ENCODE data around the gene TEX52.

The TEX52 gene

GRCh38 chr12:2832550-2833127 lies 24.2 kb downstream of the TEX52 start:
- peaks cover 26% of the 10 kb centered on the region for H3K36me3 ChIP-seq (ENCODE audit: control insufficient read depth, insufficient read depth, low read length)
- H3K4me3 ChIP-seq (ENCODE audit: extremely low read depth, insufficient read depth, low read length, poor library complexity, severe bottlenecking): no peak overlapping the region
- no peak overlapping the region for H3K27ac ChIP-seq (ENCODE audit: low read depth, low read length, severe bottlenecking)
- peaks cover 13% of the 10 kb centered on the region for H3K4me1 ChIP-seq (ENCODE audit: control insufficient read depth, insufficient read depth, low read length, poor library complexity, severe bottlenecking)
- WGBS, 2 experiments (ENCODE audit: insufficient coverage in 2 of 2): 83 to 87% methylated on average over 3 to 5 of the region's 6 CpGs
- no peaks in the 10 kb centered on the region for H3K9me3 ChIP-seq (ENCODE audit: control insufficient read depth, low read length)

DNA sequence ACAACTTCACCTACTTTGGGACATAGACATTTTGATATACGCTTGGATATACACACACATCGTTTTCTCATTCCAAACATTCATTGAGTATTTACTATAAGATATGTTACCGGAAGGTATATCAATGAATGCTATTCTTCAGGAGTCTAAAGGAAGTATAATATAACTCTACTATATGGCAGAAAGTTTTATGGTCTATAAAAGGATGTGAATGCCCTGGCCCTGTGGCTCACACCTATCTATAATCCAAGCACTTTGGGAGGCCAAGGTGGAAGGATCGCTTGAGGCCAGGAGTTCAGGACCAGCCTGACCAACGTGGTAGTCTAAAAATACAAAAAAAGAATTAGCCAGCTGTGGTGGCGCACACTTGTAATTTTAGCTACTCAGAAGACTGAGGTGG lies 27.6 kb downstream of the TEX52 start:
- H3K36me3 ChIP-seq (ENCODE audit: control insufficient read depth, insufficient read depth, low read length): peaks cover 58% of the 10 kb centered on the region
- WGBS, 2 experiments (ENCODE audit: insufficient coverage in 2 of 2): 94 to 95% methylated on average over 2 to 3 of the region's 6 CpGs
- no peaks in the 10 kb centered on the region for H3K9me3 ChIP-seq (ENCODE audit: control insufficient read depth, low read length)
- no peak overlapping the region for H3K4me3 ChIP-seq (ENCODE audit: extremely low read depth, insufficient read depth, low read length, poor library complexity, severe bottlenecking)
- no peak overlapping the region for H3K27ac ChIP-seq (ENCODE audit: low read depth, low read length, severe bottlenecking)
- peaks cover 10% of the 10 kb centered on the region for H3K4me1 ChIP-seq (ENCODE audit: control insufficient read depth, insufficient read depth, low read length, poor library complexity, severe bottlenecking)

- Histone ChIP-seq H3K4me1 (ENCODE audit: control insufficient read depth, insufficient read depth, low read length, poor library complexity, severe bottlenecking) (no peaks in the 10 kb centered on the region), H3K36me3 (ENCODE audit: control insufficient read depth, insufficient read depth, low read length) (peaks cover 82% of the 10 kb centered on the region), H3K9me3 (ENCODE audit: control insufficient read depth, low read length) (no peaks in the 10 kb centered on the region), H3K27ac (ENCODE audit: low read depth, low read length, severe bottlenecking) (no peak overlapping the region), H3K4me3 (ENCODE audit: extremely low read depth, insufficient read depth, low read length, poor library complexity, severe bottlenecking) (no peak overlapping the region)
- 81 to 86% methylated on average over 11 to 12 of the region's 14 CpGs for WGBS, 2 experiments (ENCODE audit: insufficient coverage in 2 of 2)
These were observed 29.9 kb downstream of the TEX52 start for GRCh38 chr12:2826721-2827515.

DNA sequence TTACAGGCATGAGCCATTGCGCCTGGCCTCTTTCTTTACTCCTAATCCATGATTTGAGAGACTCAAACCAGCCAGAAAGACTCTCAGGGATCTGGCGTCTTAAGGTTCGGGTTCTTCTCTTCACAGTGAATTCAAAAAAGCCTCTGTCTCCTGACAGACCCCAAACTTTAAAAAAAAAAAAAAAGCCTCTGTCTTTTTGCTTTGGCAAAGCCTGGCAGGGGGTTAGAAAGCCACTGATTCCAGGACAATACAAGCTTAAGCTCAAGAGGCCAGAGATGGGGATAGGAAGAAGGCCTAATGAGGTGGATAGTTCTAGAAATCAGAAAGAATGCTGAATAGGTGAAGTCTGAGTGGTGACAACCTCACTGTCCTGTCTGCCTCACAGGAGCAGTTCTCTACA lies 30.8 kb downstream of the TEX52 start:
- H3K36me3 ChIP-seq (ENCODE audit: control insufficient read depth, insufficient read depth, low read length): peaks cover 90% of the 10 kb centered on the region
- WGBS, 2 experiments (ENCODE audit: insufficient coverage in 2 of 2): 80 to 93% methylated on average over 1 to 3 of the region's 3 CpGs
- no peaks in the 10 kb centered on the region for H3K4me1 ChIP-seq (ENCODE audit: control insufficient read depth, insufficient read depth, low read length, poor library complexity, severe bottlenecking)
- no peak overlapping the region for H3K27ac ChIP-seq (ENCODE audit: low read depth, low read length, severe bottlenecking)
- H3K4me3 ChIP-seq (ENCODE audit: extremely low read depth, insufficient read depth, low read length, poor library complexity, severe bottlenecking): no peak overlapping the region
- no peaks in the 10 kb centered on the region for H3K9me3 ChIP-seq (ENCODE audit: control insufficient read depth, low read length)

DNA sequence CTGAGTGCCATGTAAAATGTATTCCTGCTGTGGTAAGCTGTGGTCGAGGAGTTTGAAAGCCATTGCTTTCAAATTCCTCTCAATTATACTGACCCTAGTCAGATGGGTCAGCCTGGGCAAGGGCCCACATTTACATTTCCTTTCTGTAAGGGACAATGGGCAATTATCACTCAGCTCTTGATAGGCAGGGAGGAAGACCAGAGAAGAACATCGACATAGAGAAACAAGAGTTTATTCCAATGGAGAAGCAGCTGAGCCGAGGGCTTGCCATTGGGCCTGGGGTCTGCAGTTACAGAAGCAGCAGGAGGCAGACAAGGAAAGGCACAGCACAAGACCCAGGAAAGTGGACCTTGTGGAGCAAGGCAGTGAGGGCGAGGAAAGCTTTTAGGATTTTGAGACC lies 31.7 kb downstream of the TEX52 start:
- H3K36me3 ChIP-seq (ENCODE audit: control insufficient read depth, insufficient read depth, low read length): peaks cover 91% of the 10 kb centered on the region
- WGBS, 2 experiments (ENCODE audit: insufficient coverage in 2 of 2): 47 to 63% methylated on average over 3 to 4 of the region's 4 CpGs
- no peak overlapping the region for H3K27ac ChIP-seq (ENCODE audit: low read depth, low read length, severe bottlenecking)
- no peak overlapping the region for H3K4me3 ChIP-seq (ENCODE audit: extremely low read depth, insufficient read depth, low read length, poor library complexity, severe bottlenecking)
- H3K4me1 ChIP-seq (ENCODE audit: control insufficient read depth, insufficient read depth, low read length, poor library complexity, severe bottlenecking): no peaks in the 10 kb centered on the region
- H3K9me3 ChIP-seq (ENCODE audit: control insufficient read depth, low read length): no peaks in the 10 kb centered on the region

DNA sequence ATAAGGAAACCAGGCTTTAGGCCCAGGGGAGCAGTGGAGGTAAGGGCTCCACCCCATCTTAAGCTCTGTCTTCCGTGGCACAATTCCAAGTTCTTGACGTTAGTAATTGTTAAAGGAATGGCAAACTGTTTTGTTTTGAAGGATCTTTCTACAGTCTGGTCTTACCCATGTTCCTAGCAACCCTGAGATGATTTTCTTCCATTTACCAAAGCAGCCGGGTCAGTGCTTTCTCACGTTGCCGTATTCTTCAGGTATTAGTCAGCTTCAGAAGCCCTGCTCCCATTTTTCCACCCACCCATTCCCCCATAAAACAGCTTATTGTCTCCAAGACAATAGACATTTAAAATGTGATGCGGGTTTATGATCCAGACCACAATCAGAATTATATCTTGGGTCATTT lies 32.3 kb downstream of the TEX52 start:
- H3K4me3 ChIP-seq (ENCODE audit: extremely low read depth, insufficient read depth, low read length, poor library complexity, severe bottlenecking): no peak overlapping the region
- no peak overlapping the region for H3K27ac ChIP-seq (ENCODE audit: low read depth, low read length, severe bottlenecking)
- H3K4me1 ChIP-seq (ENCODE audit: control insufficient read depth, insufficient read depth, low read length, poor library complexity, severe bottlenecking): no peaks in the 10 kb centered on the region
- 78 to 87% methylated on average over 4 to 5 of the region's 6 CpGs for WGBS, 2 experiments (ENCODE audit: insufficient coverage in 2 of 2)
- no peaks in the 10 kb centered on the region for H3K9me3 ChIP-seq (ENCODE audit: control insufficient read depth, low read length)
- H3K36me3 ChIP-seq (ENCODE audit: control insufficient read depth, insufficient read depth, low read length): peaks cover 91% of the 10 kb centered on the region

DNA sequence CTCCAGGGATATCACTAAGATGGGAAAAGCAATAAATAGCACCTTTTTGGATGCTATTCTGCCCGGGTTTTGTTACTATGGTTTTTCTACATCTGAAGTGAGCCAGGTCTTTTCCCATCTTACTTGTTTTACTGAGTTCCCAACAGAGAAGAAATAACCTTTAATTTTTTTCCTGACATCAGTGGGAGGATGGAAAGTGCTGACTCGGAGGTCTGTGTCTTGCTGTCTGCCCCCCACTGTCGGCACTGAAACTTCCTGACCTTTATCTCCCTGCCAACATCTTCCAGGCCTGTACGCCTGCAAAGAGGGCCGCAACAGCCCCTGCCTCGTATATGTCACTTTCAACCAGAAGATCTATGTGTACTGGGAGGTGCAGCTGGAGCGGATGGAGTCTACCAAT lies 33.4 kb downstream of the TEX52 start:
- WGBS, 2 experiments (ENCODE audit: insufficient coverage in 2 of 2): 89 to 92% methylated on average over 3 to 5 of the region's 7 CpGs
- Histone ChIP-seq H3K36me3 (ENCODE audit: control insufficient read depth, insufficient read depth, low read length) (peaks cover 91% of the 10 kb centered on the region), H3K9me3 (ENCODE audit: control insufficient read depth, low read length) (no peaks in the 10 kb centered on the region), H3K27ac (ENCODE audit: low read depth, low read length, severe bottlenecking) (no peak overlapping the region), H3K4me3 (ENCODE audit: extremely low read depth, insufficient read depth, low read length, poor library complexity, severe bottlenecking) (no peak overlapping the region), H3K4me1 (ENCODE audit: control insufficient read depth, insufficient read depth, low read length, poor library complexity, severe bottlenecking) (no peaks in the 10 kb centered on the region)

GRCh38 chr12:2820432-2820831 lies 36.4 kb downstream of the TEX52 start:
- Histone ChIP-seq H3K4me3 (ENCODE audit: extremely low read depth, insufficient read depth, low read length, poor library complexity, severe bottlenecking) (no peak overlapping the region), H3K4me1 (ENCODE audit: control insufficient read depth, insufficient read depth, low read length, poor library complexity, severe bottlenecking) (no peaks in the 10 kb centered on the region), H3K27ac (ENCODE audit: low read depth, low read length, severe bottlenecking) (no peak overlapping the region), H3K9me3 (ENCODE audit: control insufficient read depth, low read length) (no peaks in the 10 kb centered on the region), H3K36me3 (ENCODE audit: control insufficient read depth, insufficient read depth, low read length) (peaks cover 87% of the 10 kb centered on the region)
- WGBS, 2 experiments (ENCODE audit: insufficient coverage in 2 of 2): 86 to 88% methylated on average over 1 to 5 of the region's 9 CpGs

DNA sequence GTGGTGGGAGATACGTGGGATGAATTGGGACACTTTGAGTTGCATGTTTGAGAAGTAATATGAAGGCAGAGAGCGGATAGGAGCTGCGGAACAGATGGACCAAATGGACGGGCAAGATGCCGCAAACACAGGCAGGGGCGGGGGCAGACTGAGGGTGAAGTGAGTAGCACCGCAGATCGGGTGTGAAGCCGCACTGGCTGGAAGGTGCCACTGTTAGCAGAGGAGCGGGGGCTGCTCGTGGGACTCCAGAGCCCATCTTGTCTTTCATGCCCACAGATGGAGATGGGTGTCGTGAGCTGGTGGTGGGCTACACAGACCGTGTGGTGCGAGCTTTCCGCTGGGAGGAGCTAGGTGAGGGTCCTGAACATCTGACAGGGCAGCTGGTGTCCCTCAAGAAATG lies 37.0 kb downstream of the TEX52 start:
- no peak overlapping the region for H3K27ac ChIP-seq (ENCODE audit: low read depth, low read length, severe bottlenecking)
- WGBS, 2 experiments (ENCODE audit: insufficient coverage in 2 of 2): 94 to 96% methylated on average over 12 to 14 of the region's 15 CpGs
- H3K4me3 ChIP-seq (ENCODE audit: extremely low read depth, insufficient read depth, low read length, poor library complexity, severe bottlenecking): no peak overlapping the region
- H3K9me3 ChIP-seq (ENCODE audit: control insufficient read depth, low read length): no peaks in the 10 kb centered on the region
- H3K4me1 ChIP-seq (ENCODE audit: control insufficient read depth, insufficient read depth, low read length, poor library complexity, severe bottlenecking): no peaks in the 10 kb centered on the region
- peaks cover 87% of the 10 kb centered on the region for H3K36me3 ChIP-seq (ENCODE audit: control insufficient read depth, insufficient read depth, low read length)

- H3K4me3 ChIP-seq (ENCODE audit: extremely low read depth, insufficient read depth, low read length, poor library complexity, severe bottlenecking): peak overlapping the region; percentile 74
- H3K36me3 ChIP-seq (ENCODE audit: control insufficient read depth, insufficient read depth, low read length): peaks cover 36% of the 10 kb centered on the region
- no peaks in the 10 kb centered on the region for H3K4me1 ChIP-seq (ENCODE audit: control insufficient read depth, insufficient read depth, low read length, poor library complexity, severe bottlenecking)
- 23 to 32% methylated on average over 4 to 8 of the region's 10 CpGs for WGBS, 2 experiments (ENCODE audit: insufficient coverage in 2 of 2)
- H3K9me3 ChIP-seq (ENCODE audit: control insufficient read depth, low read length): no peaks in the 10 kb centered on the region
- peak overlapping the region; percentile 99 for H3K27ac ChIP-seq (ENCODE audit: low read depth, low read length, severe bottlenecking)
These were observed 43.3 kb downstream of the TEX52 start for GRCh38 chr12:2813214-2814185.
